ENCODE measurements around the gene CLOCK. TPM values are rescaled to one million over a fixed set of nuclear protein-coding genes. Genes with fewer than 3 reads are reported as not detected.

CLOCK gene
- total RNA-seq, 1 donor from 2014 or later, result 34.2 TPM

DNA sequence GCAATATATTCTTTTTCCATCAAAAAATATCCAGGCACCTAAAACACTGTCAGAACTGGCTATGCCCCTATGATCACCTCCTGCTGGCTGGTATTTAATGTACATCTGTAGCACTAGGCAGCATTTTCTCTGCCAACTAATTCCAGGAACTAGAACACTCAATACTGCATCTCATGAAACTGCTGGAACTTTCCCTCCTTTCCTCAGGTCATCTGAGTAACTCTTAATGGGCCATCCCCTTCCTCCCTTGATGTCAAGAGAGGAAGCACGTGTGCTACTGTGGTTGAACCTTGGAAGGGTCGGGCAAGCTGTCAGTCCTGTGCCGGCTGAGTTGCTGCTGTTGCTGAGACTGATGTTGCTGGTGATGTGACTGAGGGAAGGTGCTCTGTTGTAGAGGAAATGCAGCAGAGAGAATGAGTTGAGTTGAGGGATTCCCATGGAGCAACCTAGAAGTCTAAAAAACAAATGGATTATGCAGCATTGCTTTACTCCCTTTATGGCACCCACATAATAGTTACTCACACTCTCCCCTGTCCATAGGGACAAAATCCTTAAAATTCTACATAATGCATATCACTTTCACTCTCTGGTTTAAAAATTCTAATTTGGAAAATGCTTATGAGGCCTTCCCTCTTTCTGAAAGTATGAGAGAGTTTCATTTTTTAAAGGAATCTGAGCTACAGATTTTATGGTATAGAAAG is 111.4 kb downstream of the CLOCK start:
- intact Hi-C loops (cut with micrococcal nuclease), result no loop called here
- TF ChIP-seq CTCF (IDR thresholded peaks at IDR 0.05; ENCODE audit: borderline replicate concordance), result no peak
- DNase-seq, result no peak
- peaks cover 9% of the 10 kb centered on the region for H3K4me1 ChIP-seq
- no peak overlapping the region for H3K27ac ChIP-seq (replicated peaks)
- H3K4me3 ChIP-seq, result no peak overlapping the region
- H3K9me3 ChIP-seq (replicated peaks), result no peaks in the 10 kb centered on the region
- no peaks in the 10 kb centered on the region for H3K27me3 ChIP-seq (ENCODE audit: low read depth)
- H3K36me3 ChIP-seq, result peaks cover 42% of the 10 kb centered on the region

DNA sequence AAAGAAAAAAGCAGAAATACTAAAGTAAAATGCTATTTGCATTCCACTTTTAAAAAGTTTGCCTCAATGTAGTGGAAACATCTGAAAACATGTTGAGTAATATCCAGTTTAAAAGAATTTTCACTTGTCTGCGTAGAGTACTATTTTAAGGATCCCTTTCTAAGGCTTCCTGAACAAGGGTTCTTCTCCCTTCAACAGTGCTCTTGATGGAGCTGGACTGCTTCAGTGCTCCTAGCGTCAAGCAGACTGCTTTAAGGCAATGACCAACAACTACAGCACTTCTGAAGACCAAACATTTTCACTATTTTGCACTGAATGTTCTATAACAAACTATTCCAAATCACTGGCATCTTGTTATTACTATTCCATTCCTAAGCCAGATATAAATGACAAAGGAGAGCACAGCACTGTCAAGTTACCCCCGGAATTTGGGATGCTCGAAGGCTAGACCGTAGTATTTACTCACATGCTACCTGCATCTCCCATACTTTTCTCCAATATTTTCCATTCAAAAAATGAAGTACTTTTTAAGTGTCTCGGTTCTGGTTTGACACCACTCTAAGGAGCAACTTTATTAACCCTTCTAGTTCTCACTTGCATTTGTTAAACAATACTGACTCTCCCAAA is 114.9 kb downstream of the CLOCK start:
- Histone ChIP-seq H3K4me3 (no peak overlapping the region), H3K9me3 (replicated peaks) (no peaks in the 10 kb centered on the region), H3K27ac (replicated peaks) (no peak overlapping the region), H3K27me3 (ENCODE audit: low read depth) (no peaks in the 10 kb centered on the region), H3K36me3 (peaks cover 58% of the 10 kb centered on the region), H3K4me1 (peaks cover 9% of the 10 kb centered on the region)
- intact Hi-C loops (cut with micrococcal nuclease), result no loop called here
- no peak for DNase-seq
- no peak for TF ChIP-seq CTCF (IDR thresholded peaks at IDR 0.05; ENCODE audit: borderline replicate concordance)

DNA sequence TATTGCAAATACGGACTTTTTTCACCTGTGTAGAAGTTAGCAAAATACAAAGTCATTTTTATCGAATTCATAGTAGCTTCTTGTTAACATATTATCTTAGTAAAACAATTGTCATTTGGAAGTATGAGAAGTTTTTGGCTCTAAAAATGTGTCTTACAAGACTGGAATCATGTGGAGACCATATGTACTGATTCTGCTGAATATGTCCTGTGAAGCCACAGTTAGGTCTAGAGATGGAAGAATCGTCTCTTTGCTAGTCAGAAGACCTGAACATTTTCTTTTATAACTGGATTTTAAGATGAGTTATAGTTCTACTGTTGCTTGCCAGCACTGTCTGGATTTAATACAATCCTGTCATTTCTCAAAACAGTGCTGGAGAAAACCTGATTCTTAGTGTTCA is 121.9 kb downstream of the CLOCK start:
- Histone ChIP-seq H3K27me3 (ENCODE audit: low read depth) (no peaks in the 10 kb centered on the region), H3K9me3 (replicated peaks) (no peaks in the 10 kb centered on the region), H3K36me3 (peaks cover 97% of the 10 kb centered on the region), H3K27ac (replicated peaks) (no peak overlapping the region), H3K4me1 (peaks cover 3% of the 10 kb centered on the region), H3K4me3 (no peak overlapping the region)
- DNase-seq, result no peak
- no peak for TF ChIP-seq CTCF (IDR thresholded peaks at IDR 0.05; ENCODE audit: borderline replicate concordance)
- intact Hi-C loops (cut with micrococcal nuclease), result no loop called here

DNA sequence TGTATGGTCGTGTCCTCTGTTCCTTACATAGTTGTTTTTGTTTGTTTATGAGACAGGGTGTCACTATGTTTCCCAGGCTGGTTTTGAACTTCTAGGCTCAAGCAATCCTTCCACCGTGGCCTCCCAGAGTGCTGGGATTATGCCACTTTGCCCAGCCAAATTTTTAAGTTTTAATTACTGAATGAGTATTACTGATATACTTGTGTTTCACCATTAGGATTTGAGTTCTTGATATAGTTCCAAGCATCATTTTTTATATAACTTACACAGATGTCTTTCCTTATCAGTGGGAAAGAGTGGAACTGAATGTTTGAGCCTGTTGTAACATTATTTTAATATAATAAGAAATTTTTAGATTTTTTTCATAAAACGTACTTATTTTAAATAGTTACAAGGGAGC is 130.5 kb downstream of the CLOCK start:
- DNase-seq, result no peak
- TF ChIP-seq CTCF (IDR thresholded peaks at IDR 0.05; ENCODE audit: borderline replicate concordance), result no peak
- Histone ChIP-seq H3K36me3 (peaks cover 83% of the 10 kb centered on the region), H3K9me3 (replicated peaks) (no peaks in the 10 kb centered on the region), H3K27ac (replicated peaks) (no peak overlapping the region), H3K27me3 (ENCODE audit: low read depth) (no peaks in the 10 kb centered on the region), H3K4me3 (no peak overlapping the region), H3K4me1 (peaks cover 11% of the 10 kb centered on the region)
- intact Hi-C loops (cut with micrococcal nuclease), result no loop called here

- no peaks in the 10 kb centered on the region for H3K9me3 ChIP-seq (replicated peaks)
- intact Hi-C loops (cut with micrococcal nuclease), result no loop called here
- no peak overlapping the region for H3K27ac ChIP-seq (replicated peaks)
- TF ChIP-seq CTCF (IDR thresholded peaks at IDR 0.05; ENCODE audit: borderline replicate concordance), result no peak
- H3K4me1 ChIP-seq, result peaks cover 44% of the 10 kb centered on the region
- H3K36me3 ChIP-seq, result peaks cover 47% of the 10 kb centered on the region
- H3K27me3 ChIP-seq (ENCODE audit: low read depth), result no peaks in the 10 kb centered on the region
- no peak for DNase-seq
- H3K4me3 ChIP-seq, result no peak overlapping the region
These were observed 135.1 kb downstream of the CLOCK start for GRCh38 chr4:55411621-55412020.

All from left ventricle myocardium inferior (tissue), 1 donor.